GDM1 (cell line): Measurements from ENCODE around the gene KCNJ16.
A peak's percentile ranks its signal among the peaks of the same experiment; 100 is the strongest.

Source experiments
- DNase-seq: peaks from one replicate; lab custom pipeline; 2025; lab: John Stamatoyannopoulos, UW

Gene KCNJ16

GRCh38 chr17:70098030-70098429 lies 23.0 kb downstream of the KCNJ16 start:
- no peak for DNase-seq

- peak; percentile 11 for DNase-seq
Observed at GRCh38 chr17:70099294-70099693, 24.3 kb downstream of the KCNJ16 start.

- DNase-seq = peak; percentile 12
Observed at GRCh38 chr17:70099884-70100283, 24.9 kb downstream of the KCNJ16 start.

GRCh38 chr17:70100983-70101382 lies 26.0 kb downstream of the KCNJ16 start:
- no peak for DNase-seq

GRCh38 chr17:70102531-70102930 lies 27.5 kb downstream of the KCNJ16 start:
- DNase-seq = no peak

GRCh38 chr17:70104791-70105523 lies 29.9 kb downstream of the KCNJ16 start:
- no peak for DNase-seq

- DNase-seq = no peak
Observed at GRCh38 chr17:70105641-70106040, 30.6 kb downstream of the KCNJ16 start.

GRCh38 chr17:70106551-70106950 lies 31.5 kb downstream of the KCNJ16 start:
- DNase-seq = no peak

- DNase-seq = no peak
Observed at GRCh38 chr17:70107441-70107840, 32.4 kb downstream of the KCNJ16 start.

GRCh38 chr17:70107904-70108565 lies 33.0 kb downstream of the KCNJ16 start:
- no peak for DNase-seq

- DNase-seq = no peak
Observed at GRCh38 chr17:70109497-70109896, 34.5 kb downstream of the KCNJ16 start.

GRCh38 chr17:70110443-70110880 lies 35.4 kb downstream of the KCNJ16 start:
- no peak for DNase-seq

GRCh38 chr17:70111201-70111600 lies 36.2 kb downstream of the KCNJ16 start:
- DNase-seq = no peak

GRCh38 chr17:70114405-70114804 lies 39.4 kb downstream of the KCNJ16 start:
- DNase-seq = no peak

- DNase-seq = no peak
Observed at GRCh38 chr17:70115126-70115525, 40.1 kb downstream of the KCNJ16 start.

- DNase-seq = no peak
Observed at GRCh38 chr17:70116919-70117318, 41.9 kb downstream of the KCNJ16 start.

- DNase-seq = no peak
Observed at GRCh38 chr17:70119545-70119944, 44.5 kb downstream of the KCNJ16 start.

- peak; percentile 13 for DNase-seq
Observed at GRCh38 chr17:70119983-70120382, 45.0 kb downstream of the KCNJ16 start.

- DNase-seq = peak; percentile 7
Observed at GRCh38 chr17:70120425-70120824, 45.4 kb downstream of the KCNJ16 start.

GRCh38 chr17:70121126-70121525 lies 46.1 kb downstream of the KCNJ16 start:
- no peak for DNase-seq

GRCh38 chr17:70123193-70123592 lies 48.2 kb downstream of the KCNJ16 start:
- DNase-seq = no peak

GRCh38 chr17:70124723-70125122 lies 49.7 kb downstream of the KCNJ16 start:
- no peak for DNase-seq

GRCh38 chr17:70127221-70127873 lies 52.3 kb downstream of the KCNJ16 start:
- no peak for DNase-seq
